ENCODE measurements around the gene XYLB.
A peak's percentile ranks its signal among the peaks of the same experiment; 100 is the strongest.
"Not testable (repeated sequence)": the region's sequence is repeated elsewhere in the genome, so short reads cannot be mapped to it uniquely, and the experiment has no call there.

Gene XYLB

GRCh38 chr3:38396239-38396638, 49.7 kb downstream of the XYLB start:
- DNase-seq (ENCODE audit: low read depth), result no peak

GRCh38 chr3:38396861-38397260, 50.3 kb downstream of the XYLB start:
- DNase-seq (ENCODE audit: low read depth), result no peak

- peak; percentile 59 for DNase-seq (ENCODE audit: low read depth)
Measured at GRCh38 chr3:38397320-38397719, 50.7 kb downstream of the XYLB start.

- DNase-seq (ENCODE audit: low read depth), result no peak
Measured at GRCh38 chr3:38401246-38401962, 54.8 kb downstream of the XYLB start.

- peak; percentile 81 for DNase-seq (ENCODE audit: low read depth)
Measured at GRCh38 chr3:38404286-38404685, 57.7 kb downstream of the XYLB start.

- DNase-seq (ENCODE audit: low read depth), result no peak
Measured at GRCh38 chr3:38411591-38411990, 65.0 kb downstream of the XYLB start.

GRCh38 chr3:38420758-38421157, 74.2 kb downstream of the XYLB start:
- DNase-seq (ENCODE audit: low read depth), result not testable (repeated sequence)

GRCh38 chr3:38421679-38422336, 75.2 kb downstream of the XYLB start:
- no peak for DNase-seq (ENCODE audit: low read depth)

- not testable (repeated sequence) for DNase-seq (ENCODE audit: low read depth)
Measured at GRCh38 chr3:38426798-38427426, 80.3 kb downstream of the XYLB start.

GRCh38 chr3:38432871-38433658, 86.5 kb downstream of the XYLB start:
- not testable (repeated sequence) for DNase-seq (ENCODE audit: low read depth)

GRCh38 chr3:38433661-38434060, 87.1 kb downstream of the XYLB start:
- DNase-seq (ENCODE audit: low read depth), result not testable (repeated sequence)

GRCh38 chr3:38438436-38439069, 92.0 kb downstream of the XYLB start:
- DNase-seq (ENCODE audit: low read depth), result peak; percentile 47

GRCh38 chr3:38443205-38443604, 96.6 kb downstream of the XYLB start:
- DNase-seq (ENCODE audit: low read depth), result not testable (repeated sequence)

- no peak for DNase-seq (ENCODE audit: low read depth)
Measured at GRCh38 chr3:38446085-38446686, 99.6 kb downstream of the XYLB start.

GRCh38 chr3:38446812-38447211, 100.2 kb downstream of the XYLB start:
- no peak for DNase-seq (ENCODE audit: low read depth)

- DNase-seq (ENCODE audit: low read depth), result no peak
Measured at GRCh38 chr3:38450853-38451252, 104.3 kb downstream of the XYLB start.

- DNase-seq (ENCODE audit: low read depth), result peak; percentile 62
Measured at GRCh38 chr3:38453075-38453912, 106.7 kb downstream of the XYLB start, which contains the start of gene ACVR2B. Gene ACVR2B (plus strand): TSS chr3:38453890. CDS start chr3:38454323, 433 bp downstream.

- no peak for DNase-seq (ENCODE audit: low read depth)
Measured at GRCh38 chr3:38453913-38454177, 107.3 kb downstream of the XYLB start.

GRCh38 chr3:38454178-38454883, 107.7 kb downstream of the XYLB start:
- no peak for DNase-seq (ENCODE audit: low read depth)

Data from amniotic epithelial cell (primary cell).